HG03558 (cell line): ENCODE measurements around the gene ZNF17.

Experiments
- ATAC-seq: cut with Tn5 transposase; IDR thresholded peaks from one replicate; pipeline ENCODE4 v1.9.1; 2021; ENCODE audit warnings: moderate number of reproducible peaks; ENCODE audit not compliant: unreplicated experiment; ENCODE audit errors: extremely low read depth

The ZNF17 gene

GRCh38 chr19:57421037-57421436, 10.1 kb downstream of the ZNF17 start:
- no peak for ATAC-seq

DNA sequence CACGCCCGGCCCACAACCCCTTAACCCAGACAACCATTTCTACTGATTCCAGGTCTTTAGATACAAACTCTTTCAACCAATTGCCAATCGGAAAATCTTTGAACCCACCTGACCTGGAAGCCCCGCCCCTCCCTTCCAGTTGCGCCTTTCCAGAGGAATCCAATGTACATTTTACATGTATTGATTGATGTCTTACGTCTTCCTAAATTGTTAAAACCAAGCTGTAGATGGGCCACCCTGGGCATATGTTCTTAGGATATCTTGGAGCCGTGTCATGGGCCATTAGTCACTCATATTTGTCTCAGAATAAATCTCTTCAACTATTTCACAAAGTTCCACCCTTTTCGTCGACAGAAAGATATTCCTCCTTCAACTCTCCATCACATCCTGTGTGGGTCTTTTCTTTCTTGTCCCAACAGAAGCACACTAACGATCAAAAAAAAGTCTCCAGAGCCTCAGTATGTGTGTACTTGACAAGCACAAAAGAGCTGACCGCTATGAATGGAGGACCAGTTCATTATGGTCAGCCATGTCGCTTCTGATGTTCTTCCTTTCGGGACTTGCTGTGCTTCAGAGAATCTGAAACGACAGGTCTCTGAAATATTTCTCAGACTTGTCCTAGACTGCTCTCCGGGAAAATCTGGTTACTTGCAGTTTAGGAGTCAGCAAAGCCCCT, 23.6 kb downstream of the ZNF17 start:
- no peak for ATAC-seq

DNA sequence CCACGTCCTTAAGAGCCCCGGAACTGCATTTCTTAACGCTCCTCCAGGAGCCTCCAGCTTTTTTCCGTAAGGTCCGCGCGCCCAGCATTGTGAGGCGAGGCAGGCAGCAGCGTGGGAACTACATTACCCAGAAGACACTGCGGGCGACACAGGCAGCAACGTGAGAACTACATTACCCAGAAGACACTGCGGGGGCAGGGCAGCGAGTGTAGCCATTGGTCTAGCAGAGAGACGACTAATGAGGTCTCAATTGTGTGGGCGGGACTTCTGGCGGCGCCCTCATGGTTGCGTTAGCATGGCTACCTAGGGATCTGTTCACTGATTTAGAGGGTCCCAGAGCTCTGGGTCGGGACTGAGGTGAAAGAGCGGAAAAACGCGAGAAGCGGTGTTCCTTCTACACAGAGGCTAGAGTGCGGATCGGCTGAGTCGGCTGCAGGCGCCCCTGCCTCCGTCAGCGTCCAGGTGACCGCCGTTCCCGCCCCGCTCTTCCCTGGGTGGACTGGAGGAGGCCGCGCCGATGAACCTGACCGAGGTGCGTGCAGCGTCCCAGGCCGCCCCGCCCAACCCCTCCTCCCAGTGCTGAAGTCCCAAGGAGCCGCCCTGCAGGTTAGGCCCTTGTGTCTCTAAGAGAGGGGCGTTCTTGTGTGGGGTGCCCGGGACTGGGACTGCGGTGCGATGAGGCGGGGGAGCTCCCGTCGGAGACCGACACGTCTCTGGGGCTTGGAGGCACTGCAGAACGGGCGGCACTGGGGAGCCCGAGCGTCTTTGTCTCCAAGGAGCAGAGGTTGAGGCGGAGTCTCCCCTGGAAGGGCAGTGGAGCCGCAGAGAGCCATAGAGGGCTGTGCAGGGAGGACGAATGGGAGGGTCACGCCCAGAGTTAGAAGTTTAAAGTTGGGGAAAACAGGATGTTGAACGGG, 24.4 kb downstream of the ZNF17 start, which contains the start of gene ZNF749:
TSS of gene ZNF749 (plus strand) at position 264 of the 917 bp plus-strand sequence. CDS start at position 518, 254 bp downstream.
- peak; percentile 93 for ATAC-seq

GRCh38 chr19:57436417-57436816, 25.5 kb downstream of the ZNF17 start:
- ATAC-seq, result no peak

- no peak for ATAC-seq
These were observed 27.0 kb downstream of the ZNF17 start for GRCh38 chr19:57437931-57438330.

GRCh38 chr19:57438925-57439324, 28.0 kb downstream of the ZNF17 start:
- no peak for ATAC-seq

DNA sequence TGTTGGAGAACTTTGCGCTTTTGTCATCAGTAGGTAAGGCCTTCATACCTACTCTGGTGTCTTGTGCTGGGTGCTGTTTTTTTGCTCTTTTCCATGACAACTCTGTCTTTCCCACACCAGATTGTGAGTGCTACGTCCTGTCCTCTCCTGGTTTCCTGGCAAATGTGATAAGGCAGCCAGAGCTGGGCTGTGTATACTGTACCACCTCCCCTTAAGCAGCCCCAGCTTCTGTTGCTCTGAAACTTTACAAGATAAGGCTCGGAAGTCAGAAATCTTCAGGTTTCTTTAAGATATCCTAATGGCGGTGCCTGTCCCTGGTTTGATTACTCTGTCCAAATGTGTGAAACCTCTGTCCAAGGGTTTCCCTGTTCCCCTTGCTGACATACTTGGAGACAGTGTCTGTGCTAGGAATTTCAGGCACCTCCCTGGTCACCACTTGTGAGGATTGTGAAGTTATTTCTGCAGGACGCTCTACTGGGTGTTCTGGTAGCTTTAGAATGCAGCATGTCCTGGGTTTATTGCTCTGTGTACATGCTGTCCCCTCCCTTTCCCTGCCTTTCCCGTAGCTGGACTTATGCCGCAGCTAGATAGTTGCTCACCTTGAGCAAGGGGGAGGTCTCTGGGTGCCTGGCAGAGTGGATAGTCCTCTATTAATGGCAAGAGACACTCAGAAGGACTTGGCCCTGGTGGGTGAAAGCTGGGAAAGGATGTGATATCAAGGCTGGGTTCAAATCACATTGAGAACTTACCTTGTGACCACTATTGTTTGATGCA, 31.2 kb downstream of the ZNF17 start:
- ATAC-seq, result no peak

GRCh38 chr19:57443121-57443696, 32.2 kb downstream of the ZNF17 start:
- ATAC-seq, result no peak

DNA sequence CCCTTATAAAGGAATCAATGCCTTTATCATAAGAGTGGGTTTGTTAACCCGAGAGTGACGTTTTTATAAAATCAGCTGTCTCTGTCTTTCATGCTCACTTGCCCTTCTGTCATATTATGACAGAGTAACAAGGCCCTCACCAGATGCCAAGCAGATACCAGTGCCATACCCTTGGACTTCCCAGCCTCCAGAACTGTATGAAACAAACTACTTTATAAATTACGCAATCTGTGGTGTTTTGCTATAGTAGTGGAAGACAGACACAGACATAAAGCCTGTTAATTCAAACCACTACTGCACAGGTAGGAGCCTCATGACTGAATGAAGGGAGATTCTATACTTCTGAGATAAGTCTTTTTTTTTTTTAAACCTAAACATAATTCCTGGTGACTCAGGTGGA, 41.3 kb downstream of the ZNF17 start:
- ATAC-seq, result no peak

- no peak for ATAC-seq
These were observed 54.9 kb downstream of the ZNF17 start for GRCh38 chr19:57465680-57466381.

DNA sequence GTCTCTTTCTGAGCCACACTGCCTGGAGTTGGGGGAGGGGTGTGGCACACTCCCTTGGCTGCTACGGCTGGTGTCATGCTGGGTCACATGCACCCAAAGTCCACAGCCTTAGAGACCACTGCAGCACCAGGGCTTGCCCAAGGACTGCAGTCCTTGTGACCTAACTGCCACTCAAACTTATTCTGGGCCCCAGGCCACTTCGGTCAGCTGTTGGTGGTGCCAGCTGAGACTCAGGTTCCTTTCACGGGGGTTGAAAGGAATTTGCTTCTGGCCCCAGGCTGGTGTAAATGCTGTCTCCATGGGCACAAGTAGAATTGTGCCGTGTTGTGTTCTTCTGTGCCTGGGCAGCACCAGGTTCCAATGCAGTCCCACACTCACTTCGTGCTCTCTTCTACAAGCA, 55.5 kb downstream of the ZNF17 start:
- ATAC-seq, result no peak
